GM12872 (cell line): Measurements from ENCODE around the gene TMEM108.

Experiments used
- CTCF ChIP-seq: IDR thresholded peaks from 3 replicates; pipeline ENCODE4 v1.5.1; 2011; ENCODE audit warnings: low read depth, mild to moderate bottlenecking, low read length, moderate library complexity; ENCODE audit not compliant: insufficient read depth

TMEM108 gene

GRCh38 chr3:133209871-133210550 is 171.8 kb downstream of the TMEM108 start:
- TF ChIP-seq CTCF, result no peak

GRCh38 chr3:133210656-133211055 is 172.5 kb downstream of the TMEM108 start:
- TF ChIP-seq CTCF, result no peak

GRCh38 chr3:133211449-133211848 is 173.3 kb downstream of the TMEM108 start:
- no peak for TF ChIP-seq CTCF

- TF ChIP-seq CTCF, result no peak
These were observed 173.7 kb downstream of the TMEM108 start for GRCh38 chr3:133211856-133212255.

- no peak for TF ChIP-seq CTCF
These were observed 175.7 kb downstream of the TMEM108 start for GRCh38 chr3:133213937-133214336.

- TF ChIP-seq CTCF, result no peak
These were observed 189.6 kb downstream of the TMEM108 start for GRCh38 chr3:133227813-133228212.

- TF ChIP-seq CTCF, result no peak
These were observed 192.0 kb downstream of the TMEM108 start for GRCh38 chr3:133230195-133230594.
